ENCODE data around the gene TBCD.

GRCh38 chr17:82924214-82924613, 172.3 kb downstream of the TBCD start:
- TF ChIP-seq CHD2 (IDR thresholded peaks at IDR 0.05; ENCODE audit: low read length, partially characterized antibody) = no peak
- TF ChIP-seq, protein P1, sequence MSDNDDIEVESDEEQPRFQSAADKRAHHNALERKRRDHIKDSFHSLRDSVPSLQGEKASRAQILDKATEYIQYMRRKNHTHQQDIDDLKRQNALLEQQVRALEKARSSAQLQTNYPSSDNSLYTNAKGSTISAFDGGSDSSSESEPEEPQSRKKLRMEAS (IDR thresholded peaks at IDR 0.05) = no peak
- TF ChIP-seq POLR2A (IDR thresholded peaks at IDR 0.05; ENCODE audit: low read length) = no peak
- TF ChIP-seq, protein P2, sequence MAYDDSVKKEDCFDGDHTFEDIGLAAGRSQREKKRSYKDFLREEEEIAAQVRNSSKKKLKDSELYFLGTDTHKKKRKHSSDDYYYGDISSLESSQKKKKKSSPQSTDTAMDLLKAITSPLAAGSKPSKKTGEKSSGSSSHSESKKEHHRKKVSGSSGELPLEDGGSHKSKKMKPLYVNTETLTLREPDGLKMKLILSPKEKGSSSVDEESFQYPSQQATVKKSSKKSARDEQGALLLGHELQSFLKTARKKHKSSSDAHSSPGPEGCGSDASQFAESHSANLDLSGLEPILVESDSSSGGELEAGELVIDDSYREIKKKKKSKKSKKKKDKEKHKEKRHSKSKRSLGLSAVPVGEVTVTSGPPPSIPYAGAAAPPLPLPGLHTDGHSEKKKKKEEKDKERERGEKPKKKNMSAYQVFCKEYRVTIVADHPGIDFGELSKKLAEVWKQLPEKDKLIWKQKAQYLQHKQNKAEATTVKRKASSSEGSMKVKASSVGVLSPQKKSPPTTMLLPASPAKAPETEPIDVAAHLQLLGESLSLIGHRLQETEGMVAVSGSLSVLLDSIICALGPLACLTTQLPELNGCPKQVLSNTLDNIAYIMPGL (CRISPR knock-in tag; IDR thresholded peaks at IDR 0.05; ENCODE audit: borderline replicate concordance) = no peak
